GM18498 (cell line): Measurements from ENCODE around the gene GAS6.
"Not testable (repeated sequence)": the region's sequence is repeated elsewhere in the genome, so short reads cannot be mapped to it uniquely, and the experiment has no call there.

Experiments used
- ATAC-seq: cut with Tn5 transposase; IDR thresholded peaks from one replicate; pipeline ENCODE4 v1.9.1; 2021; ENCODE audit warnings: mild to moderate bottlenecking, moderate library complexity; ENCODE audit not compliant: unreplicated experiment

GAS6 gene

GRCh38 chr13:113794764-113795173 is 69.1 kb downstream of the GAS6 start:
- ATAC-seq, result no peak

GRCh38 chr13:113794086-113794485 is 69.8 kb downstream of the GAS6 start:
- ATAC-seq, result no peak

GRCh38 chr13:113793718-113794085 is 70.2 kb downstream of the GAS6 start:
- ATAC-seq, result no peak

- ATAC-seq, result no peak
Observed at GRCh38 chr13:113792886-113793717, 70.8 kb downstream of the GAS6 start.

- ATAC-seq, result no peak
Observed at GRCh38 chr13:113792236-113792770, 71.6 kb downstream of the GAS6 start.

- ATAC-seq, result no peak
Observed at GRCh38 chr13:113791761-113792160, 72.1 kb downstream of the GAS6 start.

GRCh38 chr13:113791226-113791625 is 72.7 kb downstream of the GAS6 start:
- ATAC-seq, result no peak

- ATAC-seq, result not testable (repeated sequence)
Observed at GRCh38 chr13:113789931-113790330, 73.9 kb downstream of the GAS6 start.

GRCh38 chr13:113789167-113789566 is 74.7 kb downstream of the GAS6 start:
- no peak for ATAC-seq

- ATAC-seq, result no peak
Observed at GRCh38 chr13:113788413-113789135, 75.3 kb downstream of the GAS6 start.

GRCh38 chr13:113787694-113788093 is 76.2 kb downstream of the GAS6 start:
- no peak for ATAC-seq

GRCh38 chr13:113786262-113786841 is 77.5 kb downstream of the GAS6 start:
- ATAC-seq, result no peak

GRCh38 chr13:113785051-113786010 is 78.5 kb downstream of the GAS6 start:
- ATAC-seq, result no peak

- ATAC-seq, result no peak
Observed at GRCh38 chr13:113784645-113785024, 79.2 kb downstream of the GAS6 start.

- no peak for ATAC-seq
Observed at GRCh38 chr13:113783966-113784644, 79.8 kb downstream of the GAS6 start.

- ATAC-seq, result no peak
Observed at GRCh38 chr13:113783200-113783881, 80.5 kb downstream of the GAS6 start.

GRCh38 chr13:113782472-113782871 is 81.4 kb downstream of the GAS6 start:
- ATAC-seq, result no peak

- ATAC-seq, result no peak
Observed at GRCh38 chr13:113781571-113781970, 82.3 kb downstream of the GAS6 start.
